NCI-H1694 (cell line): ENCODE data around the gene IGFLR1.
A peak's percentile ranks its signal among the peaks of the same experiment; 100 is the strongest.
"Not testable (repeated sequence)": the region's sequence is repeated elsewhere in the genome, so short reads cannot be mapped to it uniquely, and the experiment has no call there.

Source experiments
- DNase-seq: peaks from one replicate; lab custom pipeline; 2025; lab: John Stamatoyannopoulos, UW

IGFLR1 gene

GRCh38 chr19:35704218-35704617 is 38.0 kb downstream of the IGFLR1 start, which contains the start of gene ZBTB32:
TSS of gene ZBTB32 (plus strand) at chr19:35704558. CDS start at chr19:35714627, 10,069 bp downstream.
- DNase-seq = no peak

- no peak for DNase-seq
Observed at GRCh38 chr19:35703343-35703742, 38.9 kb downstream of the IGFLR1 start.

GRCh38 chr19:35702223-35703012 is 39.8 kb downstream of the IGFLR1 start:
- DNase-seq = peak; percentile 98

- no peak for DNase-seq
Observed at GRCh38 chr19:35696835-35697234, 45.4 kb downstream of the IGFLR1 start.

- DNase-seq = no peak
Observed at GRCh38 chr19:35695895-35696422, 46.3 kb downstream of the IGFLR1 start.

- peak; percentile 86 for DNase-seq
Observed at GRCh38 chr19:35693835-35694599, 48.2 kb downstream of the IGFLR1 start.

- DNase-seq = no peak
Observed at GRCh38 chr19:35693422-35693821, 48.8 kb downstream of the IGFLR1 start.

GRCh38 chr19:35692010-35692409 is 50.2 kb downstream of the IGFLR1 start:
- no peak for DNase-seq

- not testable (repeated sequence) for DNase-seq
Observed at GRCh38 chr19:35691106-35691505, 51.1 kb downstream of the IGFLR1 start.

GRCh38 chr19:35689836-35690235 is 52.4 kb downstream of the IGFLR1 start:
- DNase-seq = no peak
